ENCODE data around the gene TICAM2. TPM values are rescaled to one million over a fixed set of nuclear protein-coding genes. Genes with fewer than 3 reads are reported as not detected.

Gene TICAM2
- total RNA-seq, 2 donors from 2014 or later = 1.6 to 5.7 TPM

DNA sequence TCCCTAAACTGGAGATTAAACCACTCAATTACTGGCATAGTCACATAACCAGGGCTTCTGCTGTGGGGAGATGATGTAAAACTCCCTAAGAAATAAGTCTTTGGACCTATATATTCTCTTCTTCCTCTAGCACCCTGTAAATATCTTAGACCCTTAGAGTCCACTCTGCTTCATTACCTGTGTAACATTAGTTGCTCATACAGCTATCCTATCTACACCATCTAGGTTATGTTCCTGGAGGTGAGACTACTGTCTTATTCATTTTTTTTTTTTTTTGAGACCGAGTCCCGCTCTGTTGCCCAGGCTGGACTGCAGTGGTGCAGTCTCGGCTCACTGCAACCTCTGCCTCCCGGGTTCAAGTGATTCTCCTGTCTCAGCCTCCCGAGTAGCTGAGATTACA is 9.6 kb upstream of the TICAM2 start:
- TF ChIP-seq, protein P1, sequence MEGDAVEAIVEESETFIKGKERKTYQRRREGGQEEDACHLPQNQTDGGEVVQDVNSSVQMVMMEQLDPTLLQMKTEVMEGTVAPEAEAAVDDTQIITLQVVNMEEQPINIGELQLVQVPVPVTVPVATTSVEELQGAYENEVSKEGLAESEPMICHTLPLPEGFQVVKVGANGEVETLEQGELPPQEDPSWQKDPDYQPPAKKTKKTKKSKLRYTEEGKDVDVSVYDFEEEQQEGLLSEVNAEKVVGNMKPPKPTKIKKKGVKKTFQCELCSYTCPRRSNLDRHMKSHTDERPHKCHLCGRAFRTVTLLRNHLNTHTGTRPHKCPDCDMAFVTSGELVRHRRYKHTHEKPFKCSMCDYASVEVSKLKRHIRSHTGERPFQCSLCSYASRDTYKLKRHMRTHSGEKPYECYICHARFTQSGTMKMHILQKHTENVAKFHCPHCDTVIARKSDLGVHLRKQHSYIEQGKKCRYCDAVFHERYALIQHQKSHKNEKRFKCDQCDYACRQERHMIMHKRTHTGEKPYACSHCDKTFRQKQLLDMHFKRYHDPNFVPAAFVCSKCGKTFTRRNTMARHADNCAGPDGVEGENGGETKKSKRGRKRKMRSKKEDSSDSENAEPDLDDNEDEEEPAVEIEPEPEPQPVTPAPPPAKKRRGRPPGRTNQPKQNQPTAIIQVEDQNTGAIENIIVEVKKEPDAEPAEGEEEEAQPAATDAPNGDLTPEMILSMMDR (IDR thresholded peaks at IDR 0.05) = no peak
- Histone ChIP-seq H3K27ac (no peak overlapping the region), H3K4me1 (ENCODE audit: control insufficient read depth in 1 of 2, low read depth in 2 of 2) (peaks cover 0 to 5% of the 10 kb centered on the region in 2 donors), H3K27me3 (replicated peaks; ENCODE audit: insufficient read depth) (no peaks in the 10 kb centered on the region), H3K9me3 (no peaks in the 10 kb centered on the region), H3K36me3 (peaks cover 6% of the 10 kb centered on the region), H3K4me3 (no peak overlapping the region)
- no peak for ATAC-seq (ENCODE audit: insufficient number of reproducible peaks, low FRiP score, low read depth)
- DNase-seq (ENCODE audit: low spot score) = no peak

DNA sequence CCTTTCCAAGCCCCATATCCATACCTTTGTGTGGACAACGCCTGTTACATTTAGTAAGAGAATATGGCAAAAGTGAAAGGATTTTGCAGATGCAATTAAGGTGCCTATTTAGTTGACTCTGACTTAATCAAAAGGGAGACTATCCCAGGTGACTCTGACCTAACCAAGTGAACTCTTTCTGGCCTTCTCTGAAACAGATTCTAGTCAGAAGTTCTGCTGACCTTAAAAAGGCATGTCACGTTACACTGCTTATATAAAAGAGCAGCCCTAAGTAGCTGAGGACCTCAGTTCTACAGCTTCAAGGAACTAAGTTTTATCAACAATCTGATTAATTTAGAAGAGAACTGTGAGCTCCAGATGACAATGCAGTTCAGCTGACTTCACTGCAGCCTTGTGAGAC is 5.7 kb upstream of the TICAM2 start:
- no peak for DNase-seq (ENCODE audit: low spot score)
- ATAC-seq (ENCODE audit: insufficient number of reproducible peaks, low FRiP score, low read depth) = no peak
- TF ChIP-seq, protein P1 (IDR thresholded peaks at IDR 0.05) = no peak
- no peaks in the 10 kb centered on the region for H3K9me3 ChIP-seq
- no peak overlapping the region for H3K4me3 ChIP-seq
- peaks cover 1 to 9% of the 10 kb centered on the region in 2 donors for H3K4me1 ChIP-seq (ENCODE audit: control insufficient read depth in 1 of 2, low read depth in 2 of 2)
- peak overlapping the region in 1 of 2 donors; percentile 9 for H3K27ac ChIP-seq
- no peaks in the 10 kb centered on the region for H3K27me3 ChIP-seq (replicated peaks; ENCODE audit: insufficient read depth)
- H3K36me3 ChIP-seq = no peaks in the 10 kb centered on the region

DNA sequence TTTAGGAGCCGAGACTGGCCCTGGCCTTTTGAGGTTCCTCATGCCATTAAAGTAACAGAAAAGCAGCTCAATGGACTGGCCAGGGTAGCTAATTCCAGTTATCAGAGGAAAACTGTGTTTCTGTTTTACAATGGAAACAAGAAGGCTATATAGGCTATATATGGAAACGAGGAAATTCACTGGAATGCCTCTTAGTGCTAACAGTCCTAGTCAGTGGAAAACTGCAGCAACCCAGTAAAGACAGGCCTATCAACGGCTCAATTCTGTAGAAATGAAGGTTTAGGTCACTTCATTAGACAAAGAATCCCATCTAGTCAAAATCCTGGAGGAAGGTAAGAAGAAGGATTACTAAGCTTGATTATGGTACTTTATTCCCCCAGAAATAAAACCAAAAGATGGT is 3.2 kb upstream of the TICAM2 start:
- TF ChIP-seq, protein P1 (IDR thresholded peaks at IDR 0.05) = no peak
- H3K36me3 ChIP-seq = no peaks in the 10 kb centered on the region
- ATAC-seq (ENCODE audit: insufficient number of reproducible peaks, low FRiP score, low read depth) = no peak
- DNase-seq (ENCODE audit: low spot score) = no peak
- no peaks in the 10 kb centered on the region for H3K9me3 ChIP-seq
- H3K4me3 ChIP-seq = no peak overlapping the region
- no peaks in the 10 kb centered on the region for H3K27me3 ChIP-seq (replicated peaks; ENCODE audit: insufficient read depth)
- H3K4me1 ChIP-seq (ENCODE audit: control insufficient read depth in 1 of 2, low read depth in 2 of 2) = peaks cover 11 to 21% of the 10 kb centered on the region in 2 donors
- H3K27ac ChIP-seq = no peak overlapping the region

DNA sequence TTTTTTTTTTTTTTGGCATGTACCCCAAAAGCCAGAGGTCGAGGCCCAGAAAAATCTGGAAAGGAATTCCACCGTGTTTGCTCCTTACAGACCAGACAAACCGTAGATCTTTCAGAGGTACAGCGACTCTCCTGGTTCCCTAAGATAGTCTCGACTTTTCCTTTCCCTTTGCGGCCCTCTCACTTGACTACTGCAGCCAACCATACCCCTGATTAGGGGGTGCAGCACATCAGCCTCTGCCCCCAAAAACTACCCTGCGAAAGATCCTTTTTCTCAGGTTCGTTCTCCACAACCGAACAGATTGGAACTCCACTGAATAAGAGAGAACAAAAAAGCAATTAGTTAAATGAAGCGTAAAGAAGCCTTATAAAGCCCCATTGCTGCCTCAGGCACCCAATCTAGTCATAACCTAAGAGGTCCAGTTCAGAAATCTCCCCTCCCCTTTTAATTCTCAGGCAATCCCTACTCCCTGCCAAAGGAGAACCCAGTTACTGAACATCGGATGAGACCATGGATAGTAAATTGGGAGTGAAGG is 379 bp upstream of the TICAM2 start:
- no peak for ATAC-seq (ENCODE audit: insufficient number of reproducible peaks, low FRiP score, low read depth)
- peaks cover 23 to 32% of the 10 kb centered on the region in 2 donors for H3K4me1 ChIP-seq (ENCODE audit: control insufficient read depth in 1 of 2, low read depth in 2 of 2)

DNA sequence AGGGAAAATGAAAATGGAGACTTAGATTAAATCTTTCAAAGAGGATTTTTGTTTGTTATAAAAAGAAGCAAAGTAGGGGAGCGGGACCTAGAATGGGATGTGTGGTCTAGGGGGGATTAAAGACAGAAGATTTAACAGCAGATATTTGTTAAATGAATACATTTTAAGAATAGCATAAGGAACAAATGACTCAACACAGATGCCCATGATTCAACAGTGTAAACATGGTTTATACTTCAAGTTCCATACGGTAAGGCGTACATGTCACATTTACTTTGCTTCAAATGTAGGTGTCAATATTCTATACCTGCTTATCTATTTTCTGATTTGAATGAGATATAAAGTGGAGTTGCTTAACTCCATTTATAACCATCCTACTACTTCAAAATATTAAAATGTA is 1.5 kb downstream of the TICAM2 start:
- H3K36me3 ChIP-seq = no peaks in the 10 kb centered on the region
- peak overlapping the region in 1 of 2 donors; percentile 28 for H3K27ac ChIP-seq
- TF ChIP-seq, protein P1 (IDR thresholded peaks at IDR 0.05) = no peak
- H3K9me3 ChIP-seq = no peaks in the 10 kb centered on the region
- DNase-seq (ENCODE audit: low spot score) (no peak), ATAC-seq (ENCODE audit: insufficient number of reproducible peaks, low FRiP score, low read depth) (no peak)
- no peaks in the 10 kb centered on the region for H3K27me3 ChIP-seq (replicated peaks; ENCODE audit: insufficient read depth)
- peaks cover 23 to 32% of the 10 kb centered on the region in 2 donors for H3K4me1 ChIP-seq (ENCODE audit: control insufficient read depth in 1 of 2, low read depth in 2 of 2)
- peak overlapping the region; percentile 98 for H3K4me3 ChIP-seq

More for the DNA sequence above, 379 bp upstream of the TICAM2 start:
- DNase-seq (ENCODE audit: low spot score) = no peak
- TF ChIP-seq, protein P1 (IDR thresholded peaks at IDR 0.05) = no peak
- H3K27me3 ChIP-seq (replicated peaks; ENCODE audit: insufficient read depth) = no peaks in the 10 kb centered on the region
- H3K9me3 ChIP-seq = no peaks in the 10 kb centered on the region
- H3K4me3 ChIP-seq = peak overlapping the region; percentile 98
- no peaks in the 10 kb centered on the region for H3K36me3 ChIP-seq
- H3K27ac ChIP-seq = peak overlapping the region; percentile 92 to 96
